ENCODE data around the gene ARHGAP18.

DNA sequence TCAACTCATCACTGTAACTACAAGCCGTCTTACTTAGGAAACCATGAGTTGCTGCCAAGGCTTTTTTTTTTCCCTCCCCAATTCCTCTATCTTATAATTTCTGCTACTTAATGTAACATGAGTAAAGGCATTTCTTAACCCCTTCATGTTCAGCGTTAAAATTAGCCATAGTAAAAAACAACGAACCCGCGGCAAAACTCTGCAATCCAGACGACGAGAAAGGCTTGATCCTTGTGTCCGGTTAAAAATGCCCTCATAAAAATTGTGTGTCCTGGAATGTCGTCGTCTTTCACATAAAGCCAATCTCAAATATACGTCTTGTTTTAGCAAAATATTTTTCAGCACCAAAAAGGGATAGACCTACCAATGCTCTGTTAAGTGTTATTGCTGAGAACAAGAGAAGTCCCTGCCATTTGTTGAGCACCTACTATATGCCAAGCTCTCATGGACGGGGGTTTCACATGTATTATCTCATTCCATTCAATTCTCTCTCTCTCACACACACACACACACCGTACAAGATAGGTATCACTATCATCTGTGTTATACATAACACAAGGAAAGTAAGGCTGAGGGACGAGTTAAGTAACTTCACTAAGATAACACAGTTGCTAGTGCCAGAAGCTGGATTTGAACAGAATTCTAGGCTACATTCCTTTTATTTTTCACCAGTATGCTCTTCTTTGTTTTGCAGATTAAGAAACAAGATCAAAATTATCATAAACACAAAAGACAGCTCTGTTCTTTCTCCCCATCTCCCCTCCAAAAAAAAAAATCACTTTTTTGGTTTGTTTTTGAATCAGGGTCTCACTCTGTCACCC, 683 bp upstream of the ARHGAP18 start:
- TF ChIP-seq EZH2 (IDR thresholded peaks at IDR 0.05; ENCODE audit: borderline replicate concordance, control insufficient read depth, low read depth, low read length) = no peak
- no peak for TF ChIP-seq CTCF (IDR thresholded peaks at IDR 0.05 in 2 of 3, conservative IDR thresholded peaks at IDR 0.05 in 1 of 3; ENCODE audit: control insufficient read depth in 2 of 3, extremely low read depth in 1 of 3, insufficient read depth in 1 of 3, low read depth in 3 of 3, low read length in 3 of 3)
- no peak for TF ChIP-seq FOS (IDR thresholded peaks at IDR 0.05; ENCODE audit: borderline replicate concordance, extremely low read depth, insufficient read length)
- TF ChIP-seq ATF3 (IDR thresholded peaks at IDR 0.05; ENCODE audit: borderline replicate concordance, extremely low read depth, low read depth, low read length) = no peak
- TF ChIP-seq, protein P1, sequence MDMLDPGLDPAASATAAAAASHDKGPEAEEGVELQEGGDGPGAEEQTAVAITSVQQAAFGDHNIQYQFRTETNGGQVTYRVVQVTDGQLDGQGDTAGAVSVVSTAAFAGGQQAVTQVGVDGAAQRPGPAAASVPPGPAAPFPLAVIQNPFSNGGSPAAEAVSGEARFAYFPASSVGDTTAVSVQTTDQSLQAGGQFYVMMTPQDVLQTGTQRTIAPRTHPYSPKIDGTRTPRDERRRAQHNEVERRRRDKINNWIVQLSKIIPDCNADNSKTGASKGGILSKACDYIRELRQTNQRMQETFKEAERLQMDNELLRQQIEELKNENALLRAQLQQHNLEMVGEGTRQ (IDR thresholded peaks at IDR 0.05; ENCODE audit: borderline replicate concordance, low read depth, low read length) = no peak
- no peak for TF ChIP-seq FOXM1 (IDR thresholded peaks at IDR 0.05; ENCODE audit: low read depth, low read length)
- no peak for TF ChIP-seq SIN3A (IDR thresholded peaks at IDR 0.05; ENCODE audit: low read depth, low read length)
- TF ChIP-seq ZNF622 (IDR thresholded peaks at IDR 0.05) = no peak
- no peak for TF ChIP-seq ZNF274 (IDR thresholded peaks at IDR 0.05; ENCODE audit: insufficient read depth, insufficient read length)
- 0 out of 2 replicates have a peak, but pooled peaks have one; percentile 1 for TF ChIP-seq SMC3 (IDR thresholded peaks at IDR 0.05; ENCODE audit: borderline replicate concordance, low read length)

All from GM12878 (cell line).